Hepatocyte (in vitro differentiated cells): ENCODE data around the gene RELB. TPM values are rescaled to one million over a fixed set of nuclear protein-coding genes. Genes with fewer than 3 reads are reported as not detected.
A peak's percentile ranks its signal among the peaks of the same experiment; 100 is the strongest.

Experiments
- DNase-seq: peaks from one replicate; pipeline ENCODE4 v3.0.0-alpha.2; 2016; ENCODE audit warnings: low spot score
- H2AFZ ChIP-seq: fragments of 200-600 bp; sonication (generic); 2 replicates; pipeline ENCODE4 v1.6.0; 2016; ENCODE audit warnings: antibody characterized with exemption, mild to moderate bottlenecking
- H3K27ac ChIP-seq: fragments of 200-600 bp; sonication (generic); 2 replicates; pipeline ENCODE4 v1.5.1; 2016; ENCODE audit warnings: mild to moderate bottlenecking
- H3K27me3 ChIP-seq: fragments of 200-600 bp; sonication (generic); 2 replicates; pipeline ENCODE4 v1.6.1; 2016
- H3K36me3 ChIP-seq: fragments of 200-600 bp; sonication (generic); replicated peaks from 2 replicates; pipeline ENCODE4 v1.5.1; 2016; ENCODE audit warnings: low read depth; ENCODE audit not compliant: insufficient read depth
- H3K4me1 ChIP-seq: fragments of 200-600 bp; sonication (generic); 2 replicates; pipeline ENCODE4 v1.5.1; 2016; ENCODE audit warnings: mild to moderate bottlenecking, moderate library complexity; ENCODE audit not compliant: insufficient read depth
- H3K4me2 ChIP-seq: fragments of 200-600 bp; sonication (generic); 2 replicates; pipeline ENCODE4 v1.6.0; 2016
- H3K4me3 ChIP-seq: fragments of 200-600 bp; sonication (generic); 2 replicates; pipeline ENCODE4 v1.5.1; 2016; ENCODE audit warnings: mild to moderate bottlenecking
- H3K79me2 ChIP-seq: fragments of 200-600 bp; sonication (generic); 2 replicates; pipeline ENCODE4 v1.6.0; 2017; ENCODE audit warnings: mild to moderate bottlenecking
- H3K9me2 ChIP-seq: fragments of 200-600 bp; sonication (generic); replicated peaks from 2 replicates; pipeline ENCODE4 v1.6.0; 2017; ENCODE audit warnings: mild to moderate bottlenecking; ENCODE audit not compliant: insufficient read depth
- H3K9me3 ChIP-seq: fragments of 200-600 bp; sonication (generic); 2 replicates; pipeline ENCODE4 v1.5.1; 2016; ENCODE audit warnings: low read depth, mild to moderate bottlenecking
- H4K20me1 ChIP-seq: fragments of 200-600 bp; sonication (generic); 2 replicates; pipeline ENCODE4 v1.6.0; 2016; ENCODE audit warnings: mild to moderate bottlenecking; ENCODE audit not compliant: insufficient read depth, poor library complexity, severe bottlenecking
- EZH2 ChIP-seq: fragments of 200-600 bp; sonication (generic); IDR thresholded peaks from 2 replicates; pipeline ENCODE4 v1.6.1; 2016; ENCODE audit warnings: antibody characterized with exemption, mild to moderate bottlenecking, borderline replicate concordance
- EZH2phosphoT487 ChIP-seq: fragments of 200-600 bp; sonication (generic); IDR thresholded peaks from one replicate; pipeline ENCODE4 v1.6.1; 2018; ENCODE audit warnings: antibody characterized with exemption, mild to moderate bottlenecking, low read depth, moderate library complexity; ENCODE audit not compliant: unreplicated experiment, severe bottlenecking
- WGBS: methylation state at CpG from one replicate; pipeline ENCODE4 v1.1.6; 2016; ENCODE audit warnings: low lambda C conversion rate; ENCODE audit errors: missing lambda C conversion rate; 5-methylcytosine and 5-hydroxymethylcytosine counted together
- polyA plus RNA-seq: library from polyadenylated mRNA; unstranded; fragments of >200 nt; fragmentation: Nextera tagmentation; extraction: Ambion mirVana; gene quantifications from 2 replicates; pipeline ENCODE4 v1.2.1, GENCODE V29; 2016
- total RNA-seq: library from RNA; depleted of rRNA; stranded (reverse); fragments of >200 nt; gene quantifications from 2 replicates; pipeline ENCODE4 v1.2.3, GENCODE V29; 2014
- TF ChIP-seq, protein P1 (sequence below): fragments of 200-600 bp; sonication (generic); IDR thresholded peaks from 2 replicates; pipeline ENCODE4 v1.5.1; 2016; ENCODE audit warnings: antibody characterized with exemption, mild to moderate bottlenecking; ENCODE audit not compliant: poor library complexity

Gene RELB
- total and polyA plus RNA-seq, 2 experiments from 2014 or later = 6.3 to 9.1 TPM

DNA sequence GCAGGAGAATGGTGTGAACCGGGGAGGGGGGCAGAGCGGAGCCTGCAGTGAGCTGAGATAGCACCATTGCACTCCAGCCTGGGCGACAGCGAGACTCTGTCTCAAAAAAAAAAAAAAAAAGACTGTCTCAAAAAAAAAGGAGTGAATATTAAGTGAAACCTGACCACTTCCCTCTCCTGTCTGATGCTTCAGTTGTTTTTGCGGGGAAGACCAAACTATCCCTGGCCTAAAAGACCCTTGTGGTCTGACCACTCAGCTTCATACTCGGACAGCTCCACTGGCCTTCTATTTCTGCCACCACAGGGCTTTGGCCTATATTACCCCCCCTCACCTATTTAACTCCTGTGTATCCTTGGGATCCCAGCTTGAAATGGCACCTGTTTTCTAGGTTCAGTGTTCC is 39.9 kb downstream of the RELB start:
- Histone ChIP-seq H3K36me3 (no peaks in the 10 kb centered on the region), H3K27ac (no peak overlapping the region), H3K4me1 (peaks cover 10% of the 10 kb centered on the region), H3K4me2 (no peak overlapping the region), H2AFZ (no peak overlapping the region), H3K4me3 (no peak overlapping the region), H3K9me3 (no peaks in the 10 kb centered on the region), H3K9me2 (no peaks in the 10 kb centered on the region), H3K79me2 (peaks cover 66% of the 10 kb centered on the region), H3K27me3 (no peaks in the 10 kb centered on the region), H4K20me1 (peaks cover 51% of the 10 kb centered on the region)
- TF ChIP-seq EZH2phosphoT487 = no peak
- TF ChIP-seq, protein P1, sequence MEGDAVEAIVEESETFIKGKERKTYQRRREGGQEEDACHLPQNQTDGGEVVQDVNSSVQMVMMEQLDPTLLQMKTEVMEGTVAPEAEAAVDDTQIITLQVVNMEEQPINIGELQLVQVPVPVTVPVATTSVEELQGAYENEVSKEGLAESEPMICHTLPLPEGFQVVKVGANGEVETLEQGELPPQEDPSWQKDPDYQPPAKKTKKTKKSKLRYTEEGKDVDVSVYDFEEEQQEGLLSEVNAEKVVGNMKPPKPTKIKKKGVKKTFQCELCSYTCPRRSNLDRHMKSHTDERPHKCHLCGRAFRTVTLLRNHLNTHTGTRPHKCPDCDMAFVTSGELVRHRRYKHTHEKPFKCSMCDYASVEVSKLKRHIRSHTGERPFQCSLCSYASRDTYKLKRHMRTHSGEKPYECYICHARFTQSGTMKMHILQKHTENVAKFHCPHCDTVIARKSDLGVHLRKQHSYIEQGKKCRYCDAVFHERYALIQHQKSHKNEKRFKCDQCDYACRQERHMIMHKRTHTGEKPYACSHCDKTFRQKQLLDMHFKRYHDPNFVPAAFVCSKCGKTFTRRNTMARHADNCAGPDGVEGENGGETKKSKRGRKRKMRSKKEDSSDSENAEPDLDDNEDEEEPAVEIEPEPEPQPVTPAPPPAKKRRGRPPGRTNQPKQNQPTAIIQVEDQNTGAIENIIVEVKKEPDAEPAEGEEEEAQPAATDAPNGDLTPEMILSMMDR = no peak
- TF ChIP-seq EZH2 = no peak
- WGBS = 93% methylated on average over 6 of the region's 6 CpGs
- DNase-seq = no peak

DNA sequence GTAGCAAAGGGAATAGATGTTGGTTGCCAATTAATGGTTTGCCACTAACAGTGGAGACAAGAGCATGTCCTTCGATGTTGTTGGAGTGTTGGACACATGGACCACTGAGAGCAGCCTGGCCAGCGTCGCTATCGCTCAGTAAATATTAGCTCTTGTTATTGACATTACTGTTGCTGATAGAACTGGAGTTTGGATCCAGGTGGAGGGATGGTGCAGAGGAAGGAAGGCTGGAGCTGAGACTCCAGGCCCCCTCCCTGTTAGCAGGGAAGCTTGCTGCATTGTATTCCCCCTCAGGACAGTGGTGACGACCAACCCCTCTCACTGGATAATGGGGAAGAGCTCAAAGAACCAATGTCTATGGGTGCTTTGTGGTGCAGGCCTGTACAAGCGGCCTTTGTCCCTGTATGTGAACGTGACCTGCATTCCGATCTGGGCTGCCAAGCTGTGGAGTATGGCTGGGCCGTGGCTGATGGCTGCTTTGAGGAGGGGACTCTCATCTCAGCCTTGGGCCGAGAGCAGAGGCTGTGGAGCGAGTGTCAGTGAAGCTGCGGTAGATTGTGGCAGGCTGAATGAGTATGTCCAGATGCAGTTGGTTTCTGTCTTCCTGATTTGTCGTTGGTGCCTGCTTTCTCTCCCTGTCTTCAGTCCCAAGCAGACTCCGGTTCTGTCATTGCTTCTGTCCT is 44.5 kb downstream of the RELB start:
- Histone ChIP-seq H3K79me2 (peaks cover 95% of the 10 kb centered on the region), H3K4me3 (no peak overlapping the region), H4K20me1 (peaks cover 83% of the 10 kb centered on the region), H3K27me3 (no peaks in the 10 kb centered on the region), H3K9me3 (no peaks in the 10 kb centered on the region), H3K4me2 (peak overlapping the region; percentile 63), H3K4me1 (peaks cover 10% of the 10 kb centered on the region), H2AFZ (no peak overlapping the region), H3K27ac (peak overlapping the region; percentile 38), H3K9me2 (no peaks in the 10 kb centered on the region), H3K36me3 (no peaks in the 10 kb centered on the region)
- 57% methylated on average over 14 of the region's 14 CpGs for whole genome bisulfite sequencing
- no peak for TF ChIP-seq EZH2phosphoT487
- TF ChIP-seq, protein P1 = no peak
- DNase-seq = peak; percentile 71

DNA sequence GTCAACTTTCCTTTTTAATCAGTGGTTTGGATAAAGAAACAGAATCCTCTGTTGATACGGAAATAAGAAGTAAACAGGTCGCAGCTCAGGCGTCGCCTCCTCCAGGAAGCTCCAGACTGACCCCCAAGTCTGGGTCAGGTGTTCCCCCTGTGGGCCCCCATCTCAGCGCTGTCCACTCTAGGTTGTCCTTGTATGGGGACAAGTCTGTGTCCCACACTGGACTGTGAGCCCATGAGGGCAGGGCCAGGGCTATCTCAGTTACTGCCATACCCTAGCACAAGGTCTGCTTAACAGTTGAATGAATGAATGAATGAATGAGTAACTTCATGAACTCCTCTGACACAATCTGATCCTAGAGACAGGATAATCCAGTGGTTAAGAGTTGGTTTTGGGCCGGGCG is 45.1 kb downstream of the RELB start:
- no peak for TF ChIP-seq EZH2phosphoT487
- no peak for TF ChIP-seq EZH2
- TF ChIP-seq, protein P1 = no peak
- Histone ChIP-seq H3K9me2 (no peaks in the 10 kb centered on the region), H3K36me3 (no peaks in the 10 kb centered on the region), H3K9me3 (no peaks in the 10 kb centered on the region), H4K20me1 (peaks cover 82% of the 10 kb centered on the region), H3K27ac (peak overlapping the region; percentile 38), H3K27me3 (no peaks in the 10 kb centered on the region), H3K4me1 (peaks cover 10% of the 10 kb centered on the region), H3K4me3 (no peak overlapping the region), H3K79me2 (peaks cover 95% of the 10 kb centered on the region), H3K4me2 (peak overlapping the region; percentile 63), H2AFZ (no peak overlapping the region)
- 86% methylated on average over 7 of the region's 7 CpGs for WGBS
- DNase-seq = no peak
